GM12801 (cell line): ENCODE data around the gene CDKN2A.

Source experiments
- TF ChIP-seq, protein P1 (sequence below): IDR thresholded peaks from one replicate; pipeline ENCODE4 v1.5.1; 2011; ENCODE audit warnings: control low read depth; ENCODE audit not compliant: insufficient read length; ENCODE audit errors: extremely low read depth

Gene CDKN2A

DNA sequence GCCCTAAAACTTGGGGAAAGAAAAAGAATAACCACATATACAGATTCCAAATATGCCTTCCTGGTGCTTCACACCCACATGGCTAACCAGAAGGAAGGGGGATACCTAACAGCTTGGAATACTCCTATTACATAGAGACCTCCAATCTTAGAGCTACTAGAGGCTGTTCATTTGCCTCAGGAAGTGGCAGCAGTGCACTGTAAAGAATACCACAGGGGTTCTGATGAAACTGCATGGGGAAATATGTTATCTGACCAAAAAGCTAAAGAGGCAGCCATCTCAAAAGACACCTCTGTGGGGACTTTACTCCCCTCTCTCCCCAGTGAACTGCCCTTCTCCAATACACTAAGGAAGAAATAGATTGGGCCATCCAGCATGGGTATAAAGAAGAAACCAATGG lies 66.4 kb downstream of the CDKN2A start:
- TF ChIP-seq, protein P1, sequence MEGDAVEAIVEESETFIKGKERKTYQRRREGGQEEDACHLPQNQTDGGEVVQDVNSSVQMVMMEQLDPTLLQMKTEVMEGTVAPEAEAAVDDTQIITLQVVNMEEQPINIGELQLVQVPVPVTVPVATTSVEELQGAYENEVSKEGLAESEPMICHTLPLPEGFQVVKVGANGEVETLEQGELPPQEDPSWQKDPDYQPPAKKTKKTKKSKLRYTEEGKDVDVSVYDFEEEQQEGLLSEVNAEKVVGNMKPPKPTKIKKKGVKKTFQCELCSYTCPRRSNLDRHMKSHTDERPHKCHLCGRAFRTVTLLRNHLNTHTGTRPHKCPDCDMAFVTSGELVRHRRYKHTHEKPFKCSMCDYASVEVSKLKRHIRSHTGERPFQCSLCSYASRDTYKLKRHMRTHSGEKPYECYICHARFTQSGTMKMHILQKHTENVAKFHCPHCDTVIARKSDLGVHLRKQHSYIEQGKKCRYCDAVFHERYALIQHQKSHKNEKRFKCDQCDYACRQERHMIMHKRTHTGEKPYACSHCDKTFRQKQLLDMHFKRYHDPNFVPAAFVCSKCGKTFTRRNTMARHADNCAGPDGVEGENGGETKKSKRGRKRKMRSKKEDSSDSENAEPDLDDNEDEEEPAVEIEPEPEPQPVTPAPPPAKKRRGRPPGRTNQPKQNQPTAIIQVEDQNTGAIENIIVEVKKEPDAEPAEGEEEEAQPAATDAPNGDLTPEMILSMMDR = no peak

DNA sequence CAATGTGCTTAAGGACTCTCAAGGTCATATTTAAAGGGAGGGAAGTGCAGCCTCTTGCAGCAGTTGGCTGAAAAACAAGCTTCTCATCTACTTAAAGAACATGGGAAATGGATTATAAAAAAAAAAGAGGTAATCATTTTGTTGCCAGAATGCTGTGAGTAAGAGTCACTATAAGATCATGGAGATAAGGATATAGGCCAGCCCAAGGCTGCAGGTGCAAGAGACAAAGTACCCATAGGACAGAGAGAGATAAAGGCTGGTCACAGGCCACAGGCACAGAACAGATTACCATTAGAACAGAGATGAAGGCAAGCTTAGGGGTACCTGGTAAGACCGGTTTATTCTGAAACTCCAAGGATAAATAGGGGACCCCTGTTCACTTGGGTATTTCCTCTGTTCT lies 70.5 kb downstream of the CDKN2A start:
- TF ChIP-seq, protein P1 = no peak

DNA sequence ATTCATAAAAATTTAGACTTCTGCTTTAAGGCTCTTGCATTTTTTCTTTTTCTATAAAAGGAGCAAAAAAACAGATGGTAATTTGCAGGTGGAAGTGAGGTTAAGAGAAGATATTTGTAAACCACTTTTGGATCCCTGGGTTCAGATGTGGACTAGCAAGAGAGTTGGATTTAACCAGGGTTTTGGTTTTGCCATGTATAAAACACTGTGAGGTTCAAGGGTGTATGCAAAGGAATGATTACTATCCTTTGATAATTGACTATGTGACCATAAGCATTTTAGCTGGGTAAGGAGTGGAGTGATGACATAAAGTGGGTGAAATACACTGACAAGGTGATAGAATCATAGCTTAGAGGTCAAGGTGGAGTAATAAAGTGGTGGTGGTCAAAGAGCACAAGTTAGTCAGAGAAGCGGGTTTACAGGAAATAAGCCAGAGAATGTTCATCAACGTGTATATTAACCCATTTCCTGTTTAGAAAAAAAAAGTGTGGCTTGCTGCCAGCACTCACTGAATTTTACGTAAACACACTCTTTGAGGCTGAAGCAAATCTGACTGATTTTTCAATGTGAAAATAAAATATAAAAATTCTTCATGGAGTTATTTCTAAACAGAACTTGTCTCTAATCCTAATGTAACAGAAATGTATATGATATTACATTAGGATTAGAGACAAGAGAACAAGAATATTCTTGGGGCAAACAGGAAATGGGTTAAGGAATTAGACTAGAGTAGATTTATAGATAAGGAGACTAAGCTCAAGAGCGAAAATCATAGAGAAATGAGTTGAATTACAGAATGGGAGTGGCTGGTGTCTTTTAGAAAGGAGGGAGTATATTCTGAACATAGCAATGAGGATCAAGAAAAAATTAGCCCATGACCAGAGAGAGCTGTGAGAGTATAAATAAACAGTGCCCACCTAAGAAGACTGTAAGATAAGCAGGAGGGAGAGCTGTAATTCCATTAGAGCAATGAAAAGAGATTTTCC lies 74.5 kb downstream of the CDKN2A start:
- TF ChIP-seq, protein P1 = no peak
